Esophagus muscularis mucosa (tissue), 4 donors: ENCODE data around the gene ADIPOR1. TPM values are rescaled to one million over a fixed set of nuclear protein-coding genes. Genes with fewer than 3 reads are reported as not detected.

Source experiments
- DNase-seq: peaks from one replicate; pipeline ENCODE4 v3.0.0-alpha.2; 2017; ENCODE audit errors: extremely low spot score
- H3K27ac ChIP-seq, 4 donors: fragments of 200-600 bp; sonication (generic); replicated peaks in 1 of 4; 1 replicate in 3 of 4; 2 replicates in 1 of 4; pipeline ENCODE4 v1.5.1; 2016 to 2019; ENCODE audit warnings: mild to moderate bottlenecking in 1 of 4
- H3K27me3 ChIP-seq, 4 donors: fragments of 200-600 bp; sonication (generic); one replicate each; pipeline versions ENCODE4 v1.5.1 to v1.6.0; 2016 to 2019
- H3K36me3 ChIP-seq, 4 donors: fragments of 200-600 bp; sonication (generic); one replicate each; pipeline ENCODE4 v1.5.1; 2016 to 2019
- H3K4me1 ChIP-seq, 4 donors: fragments of 200-600 bp; sonication (generic); one replicate each; pipeline ENCODE4 v1.5.1; 2016 to 2019
- H3K4me3 ChIP-seq, 4 donors: fragments of 200-600 bp; sonication (generic); 1 replicate in 2 of 4; 2 replicates in 2 of 4; pipeline ENCODE4 v1.5.1; 2016 to 2019; ENCODE audit warnings: mild to moderate bottlenecking in 4 of 4, moderate library complexity in 1 of 4
- H3K9me3 ChIP-seq, 4 donors: fragments of 200-600 bp; sonication (generic); 1 replicate in 3 of 4; 2 replicates in 1 of 4; pipeline ENCODE4 v1.5.1; 2016 to 2019
- EP300 ChIP-seq: sonication (generic); formaldehyde crosslinking; IDR thresholded peaks from one replicate; pipeline ENCODE4 v1.6.1; 2017; ENCODE audit warnings: antibody characterized with exemption
- POLR2A ChIP-seq: fragments of 450-650 bp; IDR thresholded peaks from one replicate; pipeline ENCODE4 v1.6.1; 2017; ENCODE audit warnings: antibody characterized with exemption, moderate library complexity, mild to moderate bottlenecking, low read depth
- POLR2AphosphoS5 ChIP-seq, 2 donors: sonication (generic); formaldehyde crosslinking; IDR thresholded peaks; one replicate each; pipeline ENCODE4 v1.6.1; 2017; ENCODE audit warnings: antibody characterized with exemption in 2 of 2
- WGBS: methylation state at CpG from one replicate; pipeline ENCODE4 v1.1.5; 2018; 5-methylcytosine and 5-hydroxymethylcytosine counted together
- intact Hi-C: fragments of 100-400 bp; cut with DNase I; formaldehyde crosslinking; loops from one replicate; pipeline ENCODE4 v1.15.1; 2023
- total RNA-seq, 4 donors: library from RNA; depleted of rRNA; stranded (reverse); fragments of >200 nt; gene quantifications; one replicate each; pipeline versions ENCODE4 v1.1.0 to v1.2.1, GENCODE V29; 2016
- TF ChIP-seq, protein P1 (sequence below), 3 experiments: fragments of 200-600 bp in 2 of 3; fragments of 450-650 bp in 1 of 3; sonication (generic) in 2 of 3; IDR thresholded peaks; one replicate each; pipeline ENCODE4 v1.5.1; 2017 to 2019; ENCODE audit warnings: antibody characterized with exemption in 3 of 3, mild to moderate bottlenecking in 2 of 3, moderate library complexity in 1 of 3

The ADIPOR1 gene
- total RNA-seq, 4 donors from 2014 or later: 53.6 to 93.4 (median 70.0) TPM

DNA sequence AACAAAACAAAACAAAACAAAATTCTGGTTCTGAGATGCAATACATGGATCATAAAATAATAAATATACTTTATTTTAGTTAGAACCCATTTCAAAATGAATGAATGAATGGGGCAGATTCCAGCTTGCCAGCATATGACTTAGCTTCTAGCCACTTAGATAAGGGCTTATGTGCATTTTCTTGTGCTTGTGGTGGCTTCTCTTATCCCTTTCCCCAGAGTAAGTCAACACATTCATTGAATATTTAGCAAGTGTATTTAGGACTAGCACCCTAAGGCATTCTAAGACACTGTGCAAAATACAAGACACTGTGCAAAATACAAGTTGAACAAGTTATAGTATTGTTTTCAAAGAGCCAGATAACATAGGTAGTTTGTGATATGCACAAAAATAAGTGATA is 4.7 kb downstream of the ADIPOR1 start:
- peak overlapping the region in 1 of 4 donors; percentile 28 for H3K27ac ChIP-seq
- peaks cover 4 to 33% (median 26%) of the 10 kb centered on the region in 4 donors for H3K36me3 ChIP-seq
- intact Hi-C loops: no loop called here
- TF ChIP-seq POLR2A: no peak
- TF ChIP-seq POLR2AphosphoS5 (IDR thresholded peaks at IDR 0.05): no peak
- TF ChIP-seq EP300: no peak
- TF ChIP-seq, protein P1, sequence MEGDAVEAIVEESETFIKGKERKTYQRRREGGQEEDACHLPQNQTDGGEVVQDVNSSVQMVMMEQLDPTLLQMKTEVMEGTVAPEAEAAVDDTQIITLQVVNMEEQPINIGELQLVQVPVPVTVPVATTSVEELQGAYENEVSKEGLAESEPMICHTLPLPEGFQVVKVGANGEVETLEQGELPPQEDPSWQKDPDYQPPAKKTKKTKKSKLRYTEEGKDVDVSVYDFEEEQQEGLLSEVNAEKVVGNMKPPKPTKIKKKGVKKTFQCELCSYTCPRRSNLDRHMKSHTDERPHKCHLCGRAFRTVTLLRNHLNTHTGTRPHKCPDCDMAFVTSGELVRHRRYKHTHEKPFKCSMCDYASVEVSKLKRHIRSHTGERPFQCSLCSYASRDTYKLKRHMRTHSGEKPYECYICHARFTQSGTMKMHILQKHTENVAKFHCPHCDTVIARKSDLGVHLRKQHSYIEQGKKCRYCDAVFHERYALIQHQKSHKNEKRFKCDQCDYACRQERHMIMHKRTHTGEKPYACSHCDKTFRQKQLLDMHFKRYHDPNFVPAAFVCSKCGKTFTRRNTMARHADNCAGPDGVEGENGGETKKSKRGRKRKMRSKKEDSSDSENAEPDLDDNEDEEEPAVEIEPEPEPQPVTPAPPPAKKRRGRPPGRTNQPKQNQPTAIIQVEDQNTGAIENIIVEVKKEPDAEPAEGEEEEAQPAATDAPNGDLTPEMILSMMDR (IDR thresholded peaks at IDR 0.05): no peak
- no peaks in the 10 kb centered on the region for H3K9me3 ChIP-seq
- H3K27me3 ChIP-seq: peaks cover 0 to 4% (median 0%) of the 10 kb centered on the region in 4 donors
- peaks cover 47 to 68% (median 57%) of the 10 kb centered on the region in 4 donors for H3K4me1 ChIP-seq
- H3K4me3 ChIP-seq: no peak overlapping the region
- no peak for DNase-seq

DNA sequence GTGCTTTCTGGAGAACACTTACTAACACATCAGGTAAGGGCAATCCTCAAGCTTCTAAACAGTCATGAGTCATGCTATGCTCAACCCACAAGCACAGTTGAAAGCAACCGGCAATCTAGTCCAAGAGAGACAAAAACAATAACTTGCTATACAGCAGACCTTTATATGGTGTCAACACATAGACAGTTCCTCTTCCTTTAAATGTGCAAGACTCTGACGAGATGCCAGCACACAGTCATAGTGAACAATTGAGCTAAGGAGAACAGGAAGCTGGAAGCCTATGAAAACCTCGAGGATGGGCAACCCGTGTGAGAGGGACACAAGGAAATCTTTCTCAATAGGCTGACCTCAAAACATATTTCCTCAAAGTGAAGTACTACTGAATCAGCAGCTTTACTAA is 5.3 kb downstream of the ADIPOR1 start:
- peaks cover 0 to 1% (median 0%) of the 10 kb centered on the region in 4 donors for H3K27me3 ChIP-seq
- H3K27ac ChIP-seq: peak overlapping the region; percentile 14 to 39 (median 15)
- TF ChIP-seq, protein P1 (IDR thresholded peaks at IDR 0.05): no peak
- peak; percentile 32 to 34 for TF ChIP-seq POLR2AphosphoS5 (IDR thresholded peaks at IDR 0.05)
- no peak overlapping the region for H3K4me3 ChIP-seq
- DNase-seq: no peak
- peaks cover 9 to 39% (median 32%) of the 10 kb centered on the region in 4 donors for H3K36me3 ChIP-seq
- no peaks in the 10 kb centered on the region for H3K9me3 ChIP-seq
- intact Hi-C loops: no loop called here
- peaks cover 47 to 67% (median 55%) of the 10 kb centered on the region in 4 donors for H3K4me1 ChIP-seq
- WGBS: 57% methylated on average over 4 of the region's 4 CpGs

- intact Hi-C loops: no loop called here
- 94% methylated on average over 1 of the region's 1 CpG for WGBS
- peaks cover 42 to 62% (median 51%) of the 10 kb centered on the region in 4 donors for H3K4me1 ChIP-seq
Observed at GRCh38 chr1:202952099-202952498, 6.0 kb downstream of the ADIPOR1 start.

DNA sequence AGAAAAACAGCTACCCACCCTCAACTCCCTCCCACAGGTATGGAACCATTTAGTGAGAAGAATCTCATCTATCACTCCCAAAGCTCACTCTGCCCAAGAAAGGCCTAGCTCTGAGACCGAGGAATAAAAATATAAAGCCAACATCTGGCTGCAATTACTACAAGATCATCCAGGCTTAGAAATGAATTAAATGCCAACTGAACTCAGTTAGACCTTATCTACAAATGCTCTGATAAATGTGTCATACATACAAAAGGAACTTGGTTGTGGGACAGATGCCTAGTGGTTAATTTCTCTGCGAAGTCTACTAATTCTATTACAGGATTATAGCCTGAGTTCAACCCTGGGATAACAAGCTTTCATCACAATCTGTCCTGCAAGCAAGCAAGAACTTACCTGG is 6.7 kb downstream of the ADIPOR1 start:
- TF ChIP-seq POLR2A: no peak
- no peak overlapping the region for H3K27ac ChIP-seq
- no peaks in the 10 kb centered on the region for H3K27me3 ChIP-seq
- intact Hi-C loops: no loop called here
- H3K4me3 ChIP-seq: no peak overlapping the region
- H3K36me3 ChIP-seq: peaks cover 16 to 53% (median 45%) of the 10 kb centered on the region in 4 donors
- peaks cover 36 to 55% (median 45%) of the 10 kb centered on the region in 4 donors for H3K4me1 ChIP-seq
- no peaks in the 10 kb centered on the region for H3K9me3 ChIP-seq
- no peak for DNase-seq
- WGBS: 79% methylated on average over 2 of the region's 2 CpGs

More at GRCh38 chr1:202952099-202952498, 6.0 kb downstream of the ADIPOR1 start:
- no peak for DNase-seq
- Histone ChIP-seq H3K36me3 (peaks cover 9 to 46% (median 39%) of the 10 kb centered on the region in 4 donors), H3K9me3 (no peaks in the 10 kb centered on the region), H3K27me3 (no peaks in the 10 kb centered on the region), H3K4me3 (no peak overlapping the region), H3K27ac (peak overlapping the region; percentile 14 to 39 (median 15))
- no peak for TF ChIP-seq POLR2AphosphoS5 (IDR thresholded peaks at IDR 0.05)
- TF ChIP-seq, protein P1 (IDR thresholded peaks at IDR 0.05): no peak
- no peak for TF ChIP-seq EP300
- TF ChIP-seq POLR2A: no peak

DNA sequence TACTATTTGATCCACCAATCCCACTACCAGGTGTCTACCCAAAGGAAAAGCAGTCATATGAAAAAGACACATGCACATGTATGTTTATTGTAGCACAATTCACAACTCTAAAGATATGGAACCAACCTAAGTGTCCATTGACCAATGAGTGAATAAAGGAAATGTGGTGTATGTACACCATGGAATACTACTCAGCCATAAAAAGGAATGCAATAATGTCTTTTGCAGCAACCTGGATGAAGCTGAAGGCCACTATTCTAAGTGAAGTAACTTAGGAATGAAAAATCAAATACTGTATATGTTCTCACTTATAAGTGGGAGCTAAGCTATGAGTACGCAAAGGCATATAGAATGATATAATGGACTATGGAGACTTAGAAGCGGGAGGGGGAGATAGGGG is 12.6 kb downstream of the ADIPOR1 start:
- Histone ChIP-seq H3K4me3 (no peak overlapping the region), H3K9me3 (no peaks in the 10 kb centered on the region), H3K36me3 (peaks cover 67 to 100% (median 100%) of the 10 kb centered on the region in 4 donors), H3K4me1 (no peaks in the 10 kb centered on the region), H3K27me3 (no peaks in the 10 kb centered on the region), H3K27ac (no peak overlapping the region)
- intact Hi-C loops: no loop called here
- no peak for DNase-seq
- TF ChIP-seq, protein P1 (IDR thresholded peaks at IDR 0.05): no peak
- TF ChIP-seq POLR2A: no peak
- no peak for TF ChIP-seq POLR2AphosphoS5 (IDR thresholded peaks at IDR 0.05)
- 95% methylated on average over 2 of the region's 2 CpGs for WGBS
